HG03439 (cell line): ENCODE results near the gene HNRNPU.
"Not testable (repeated sequence)": the region's sequence is repeated elsewhere in the genome, so short reads cannot be mapped to it uniquely, and the experiment has no call there.

Experiments used
- ATAC-seq: cut with Tn5 transposase; IDR thresholded peaks from one replicate; pipeline ENCODE4 v1.9.1; 2021; ENCODE audit warnings: mild to moderate bottlenecking, moderate library complexity; ENCODE audit not compliant: unreplicated experiment

The HNRNPU gene

GRCh38 chr1:244843148-244843978, 21.0 kb downstream of the HNRNPU start:
- no peak for ATAC-seq

GRCh38 chr1:244841273-244841927, 22.9 kb downstream of the HNRNPU start:
- ATAC-seq = no peak

- ATAC-seq = no peak
Measured at GRCh38 chr1:244840219-244840794, 24.0 kb downstream of the HNRNPU start.

- no peak for ATAC-seq
Measured at GRCh38 chr1:244839656-244840055, 24.7 kb downstream of the HNRNPU start.

- no peak for ATAC-seq
Measured at GRCh38 chr1:244837597-244838258, 26.6 kb downstream of the HNRNPU start.

- ATAC-seq = no peak
Measured at GRCh38 chr1:244836584-244836983, 27.8 kb downstream of the HNRNPU start.

- ATAC-seq = no peak
Measured at GRCh38 chr1:244836135-244836521, 28.2 kb downstream of the HNRNPU start.

GRCh38 chr1:244835276-244836134, 28.8 kb downstream of the HNRNPU start, which contains the start of gene COX20:
Gene COX20 (plus strand): TSS chr1:244835658. CDS start chr1:244835715, 57 bp downstream.
- peak; percentile 60 for ATAC-seq

GRCh38 chr1:244834543-244835275, 29.6 kb downstream of the HNRNPU start:
- peak; percentile 64 for ATAC-seq

GRCh38 chr1:244833734-244834542, 30.4 kb downstream of the HNRNPU start:
- ATAC-seq = peak; percentile 11

- not testable (repeated sequence) for ATAC-seq
Measured at GRCh38 chr1:244833260-244833659, 31.1 kb downstream of the HNRNPU start.

- no peak for ATAC-seq
Measured at GRCh38 chr1:244830639-244831038, 33.7 kb downstream of the HNRNPU start.

- no peak for ATAC-seq
Measured at GRCh38 chr1:244826712-244827111, 37.6 kb downstream of the HNRNPU start.

- no peak for ATAC-seq
Measured at GRCh38 chr1:244822878-244823277, 41.5 kb downstream of the HNRNPU start.

GRCh38 chr1:244821134-244821533, 43.2 kb downstream of the HNRNPU start:
- no peak for ATAC-seq

- no peak for ATAC-seq
Measured at GRCh38 chr1:244820131-244820530, 44.2 kb downstream of the HNRNPU start.

- no peak for ATAC-seq
Measured at GRCh38 chr1:244817415-244817894, 46.9 kb downstream of the HNRNPU start.

- ATAC-seq = no peak
Measured at GRCh38 chr1:244815600-244816099, 48.7 kb downstream of the HNRNPU start.
